GM10248 (cell line): ENCODE data around the gene HECW1.
"Not testable (repeated sequence)": the region's sequence is repeated elsewhere in the genome, so short reads cannot be mapped to it uniquely, and the experiment has no call there.

ENCODE experiments used
- CTCF ChIA-PET: fragments of 300-600 bp; sonication (Branson Sonifier 250); formaldehyde crosslinking; extraction: SDS; loops from one replicate; lab custom pipeline; 2021; ENCODE audit warnings: antibody characterized with exemption; lab: Yijun Ruan, JAX
- POLR2A ChIA-PET: fragments of 350-650 bp; sonication (Branson Sonifier 250); formaldehyde crosslinking; extraction: SDS; loops from one replicate; lab custom pipeline; 2020; ENCODE audit warnings: antibody characterized with exemption; lab: Yijun Ruan, JAX
- DNase-seq: peaks from one replicate; pipeline ENCODE4 v3.0.0; 2012; ENCODE audit errors: extremely low spot score
- CTCF ChIP-seq: IDR thresholded peaks from 2 replicates; pipeline ENCODE4 v1.5.1; 2012; ENCODE audit warnings: mild to moderate bottlenecking, low read depth; ENCODE audit errors: extremely low read depth, missing control alignments, control extremely low read depth

The HECW1 gene

GRCh38 chr7:43591558-43592180 is 479.2 kb downstream of the HECW1 start:
- ChIA-PET CTCF (interaction anchor here (1.2 to 3.5 kb wide), 4 partner anchors 10 to 56 kb away, joined by 3 to 33 read pairs (median 3); partner anchors contain the start of gene STK17A), POLR2A (interaction anchor here (1.5 kb wide), 2 partner anchors 9 to 57 kb away, joined by 4 to 6 read pairs; partner anchors contain the start of gene STK17A)
- no peak for TF ChIP-seq CTCF
- no peak for DNase-seq

- POLR2A ChIA-PET = no interaction called here
Observed at GRCh38 chr7:43592326-43592725, 479.9 kb downstream of the HECW1 start.

GRCh38 chr7:43593010-43593409 is 480.6 kb downstream of the HECW1 start:
- ChIA-PET CTCF (interaction anchor here (3.5 kb wide), 1 partner anchor 11 kb away, joined by 33 read pairs; the partner anchor contains the start of gene STK17A), POLR2A (no interaction called here)
- no peak for TF ChIP-seq CTCF
- no peak for DNase-seq

More at GRCh38 chr7:43592326-43592725, 479.9 kb downstream of the HECW1 start:
- CTCF ChIA-PET = interaction anchor here (1.2 to 3.5 kb wide), 3 partner anchors 10 to 56 kb away, joined by 3 to 33 read pairs (median 3); partner anchors contain the start of gene STK17A
- DNase-seq = no peak
- TF ChIP-seq CTCF = no peak

GRCh38 chr7:43594020-43594419 is 481.6 kb downstream of the HECW1 start:
- ChIA-PET CTCF (interaction anchor here (0.6 to 7.2 kb wide), 3 partner anchors 11 to 244 kb away, joined by 3 to 30 read pairs (median 4); partner anchors contain the start of gene STK17A), POLR2A (interaction anchor here (0.7 to 1.8 kb wide), 2 partner anchors 11 to 22 kb away, joined by 4 to 8 read pairs; partner anchors contain the start of gene STK17A)
- no peak for DNase-seq
- TF ChIP-seq CTCF = no peak

- CTCF ChIA-PET = interaction anchor here (7.2 kb wide), 1 partner anchor 14 kb away, joined by 30 read pairs; the partner anchor contains the start of gene STK17A
- DNase-seq, POLR2A ChIA-PET: not testable (repeated sequence)
Observed at GRCh38 chr7:43596426-43596825, 484.0 kb downstream of the HECW1 start.

GRCh38 chr7:43600056-43600455 is 487.6 kb downstream of the HECW1 start:
- no peak for DNase-seq
- CTCF ChIA-PET = interaction anchor here (2.2 to 7.2 kb wide), 2 partner anchors 17 to 100 kb away, joined by 5 to 30 read pairs; partner anchors contain the start of gene STK17A
- POLR2A ChIA-PET = interaction anchor here (0.9 kb wide), 1 partner anchor 17 kb away, joined by 3 read pairs; the partner anchor contains the start of gene STK17A
- TF ChIP-seq CTCF = no peak

- DNase-seq = no peak
- ChIA-PET CTCF (interaction anchor here (0.8 to 6.0 kb wide), 4 partner anchors 11 to 98 kb away, joined by 3 to 39 read pairs (median 5); partner anchors contain the start of gene STK17A), POLR2A (no interaction called here)
- no peak for TF ChIP-seq CTCF
Observed at GRCh38 chr7:43602256-43602655, 489.8 kb downstream of the HECW1 start.
